Measurements from ENCODE around the gene SS18.

DNA sequence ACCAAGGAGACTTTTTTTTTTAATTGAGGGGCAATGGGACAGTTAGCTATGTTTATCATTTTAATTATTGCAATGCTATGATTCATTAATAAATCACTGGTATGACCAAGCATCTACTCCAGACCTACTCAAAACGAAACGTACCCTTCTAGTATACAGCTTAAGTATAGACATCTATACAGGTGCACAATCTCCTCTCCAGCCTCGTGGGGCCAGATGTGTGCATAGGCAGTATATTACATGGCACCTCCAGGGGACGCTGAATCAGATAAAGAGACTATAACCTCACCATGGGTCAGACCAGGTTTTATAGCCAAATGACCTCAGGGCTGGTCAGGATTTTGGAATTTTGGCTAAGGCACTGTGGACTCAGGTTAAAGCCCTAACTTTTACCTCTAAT is 86.6 kb downstream of the SS18 start:
- TF ChIP-seq, protein P1, sequence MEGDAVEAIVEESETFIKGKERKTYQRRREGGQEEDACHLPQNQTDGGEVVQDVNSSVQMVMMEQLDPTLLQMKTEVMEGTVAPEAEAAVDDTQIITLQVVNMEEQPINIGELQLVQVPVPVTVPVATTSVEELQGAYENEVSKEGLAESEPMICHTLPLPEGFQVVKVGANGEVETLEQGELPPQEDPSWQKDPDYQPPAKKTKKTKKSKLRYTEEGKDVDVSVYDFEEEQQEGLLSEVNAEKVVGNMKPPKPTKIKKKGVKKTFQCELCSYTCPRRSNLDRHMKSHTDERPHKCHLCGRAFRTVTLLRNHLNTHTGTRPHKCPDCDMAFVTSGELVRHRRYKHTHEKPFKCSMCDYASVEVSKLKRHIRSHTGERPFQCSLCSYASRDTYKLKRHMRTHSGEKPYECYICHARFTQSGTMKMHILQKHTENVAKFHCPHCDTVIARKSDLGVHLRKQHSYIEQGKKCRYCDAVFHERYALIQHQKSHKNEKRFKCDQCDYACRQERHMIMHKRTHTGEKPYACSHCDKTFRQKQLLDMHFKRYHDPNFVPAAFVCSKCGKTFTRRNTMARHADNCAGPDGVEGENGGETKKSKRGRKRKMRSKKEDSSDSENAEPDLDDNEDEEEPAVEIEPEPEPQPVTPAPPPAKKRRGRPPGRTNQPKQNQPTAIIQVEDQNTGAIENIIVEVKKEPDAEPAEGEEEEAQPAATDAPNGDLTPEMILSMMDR (IDR thresholded peaks at IDR 0.05) = no peak
- no peak for TF ChIP-seq POLR2A (IDR thresholded peaks at IDR 0.05)

Measured in body of pancreas (tissue), 4 donors.